HepG2 (cell line): Measurements from ENCODE around the gene CCDC57. TPM values are rescaled to one million over a fixed set of nuclear protein-coding genes. Genes with fewer than 3 reads are reported as not detected.
A peak's percentile ranks its signal among the peaks of the same experiment; 100 is the strongest.

ENCODE experiments used
- CBX5 ChIP-seq: sonication (generic); formaldehyde crosslinking; IDR thresholded peaks from 2 replicates; pipeline ENCODE4 v1.4.0; 2020; ENCODE audit warnings: missing genetic modification reagents, borderline replicate concordance
- CHD4 ChIP-seq: fragments of 200-600 bp; sonication (generic); IDR thresholded peaks from 2 replicates; pipeline ENCODE4 v1.7.0; 2017; ENCODE audit warnings: mild to moderate bottlenecking, low read length, borderline replicate concordance
- NR2F6 ChIP-seq, 2 experiments: IDR thresholded peaks; 2 replicates each; pipeline ENCODE4 v1.6.1; 2016; ENCODE audit warnings: antibody characterized with exemption in 1 of 2, mild to moderate bottlenecking in 1 of 2
- PHF21A ChIP-seq: sonication (generic); formaldehyde crosslinking; IDR thresholded peaks from 2 replicates; pipeline ENCODE4 v1.5.0; 2020; ENCODE audit warnings: mild to moderate bottlenecking, missing genetic modification reagents
- PRDM4 ChIP-seq: sonication (generic); formaldehyde crosslinking; IDR thresholded peaks from 2 replicates; pipeline ENCODE4 v1.9.0; 2021; ENCODE audit warnings: missing genetic modification reagents, borderline replicate concordance
- SIN3A ChIP-seq: IDR thresholded peaks from 2 replicates; pipeline ENCODE4 v1.6.1; 2011; ENCODE audit warnings: low read depth, mild to moderate bottlenecking, control low read depth, low read length, borderline replicate concordance
- SIX1 ChIP-seq: sonication (generic); formaldehyde crosslinking; IDR thresholded peaks from 2 replicates; pipeline ENCODE4 v1.4.0; 2020; ENCODE audit warnings: missing genetic modification reagents, borderline replicate concordance
- SKI ChIP-seq: fragments of 450-650 bp; IDR thresholded peaks from one replicate; pipeline ENCODE4 v1.6.1; 2018; ENCODE audit warnings: mild to moderate bottlenecking; ENCODE audit not compliant: partially characterized antibody
- ZBED4 ChIP-seq: sonication (generic); formaldehyde crosslinking; IDR thresholded peaks from 2 replicates; pipeline ENCODE4 v1.4.0; 2020; ENCODE audit warnings: missing genetic modification reagents, borderline replicate concordance
- ZC3H13 ChIP-seq: sonication (generic); formaldehyde crosslinking; IDR thresholded peaks from 2 replicates; pipeline ENCODE4 v1.8.1; 2023; ENCODE audit warnings: mild to moderate bottlenecking, missing genetic modification reagents, moderate library complexity
- ZNF569 ChIP-seq: sonication (generic); formaldehyde crosslinking; IDR thresholded peaks from 2 replicates; pipeline ENCODE4 v1.5.0; 2020; ENCODE audit warnings: mild to moderate bottlenecking, missing genetic modification reagents, moderate library complexity, borderline replicate concordance
- ZNF572 ChIP-seq: sonication (generic); formaldehyde crosslinking; IDR thresholded peaks from 2 replicates; pipeline ENCODE4 v1.5.1; 2020; ENCODE audit warnings: mild to moderate bottlenecking, missing genetic modification reagents
- polyA plus RNA-seq, 8 experiments: library from polyadenylated mRNA; depleted of rRNA in 3 of 8; stranded (reverse) in 7 of 8; unstranded in 1 of 8; fragments of >200 nt; fragmentation: Illumina TruSeq in 4 of 8; extraction: Trizol in 4 of 8; gene quantifications; 2 replicates each; pipeline versions ENCODE4 v1.2.1 to v1.2.3, GENCODE V29; 2011 to 2016; ENCODE audit warnings: low read depth in 4 of 8, missing spikeins in 1 of 8, mixed read lengths in 1 of 8; ENCODE audit not compliant: insufficient read depth in 1 of 8
- total RNA-seq, 5 experiments: library from RNA; depleted of rRNA; stranded (reverse); fragments of >200 nt; fragmentation: Illumina TruSeq; extraction: Trizol; gene quantifications; 2 replicates each; pipeline ENCODE4 v1.2.3, GENCODE V29; 2016; ENCODE audit warnings: low read depth in 1 of 5
- TF ChIP-seq, protein P1 (sequence below): sonication (generic); formaldehyde crosslinking; IDR thresholded peaks from 2 replicates; pipeline ENCODE4 v1.5.0; 2020; ENCODE audit warnings: mild to moderate bottlenecking, missing genetic modification reagents, borderline replicate concordance

CCDC57 gene
- total and polyA plus RNA-seq, 2 of the 13 experiments (the other 11 are each of a cell fraction or from before 2014, with no cell fraction given): 59.3 to 59.9 TPM

DNA sequence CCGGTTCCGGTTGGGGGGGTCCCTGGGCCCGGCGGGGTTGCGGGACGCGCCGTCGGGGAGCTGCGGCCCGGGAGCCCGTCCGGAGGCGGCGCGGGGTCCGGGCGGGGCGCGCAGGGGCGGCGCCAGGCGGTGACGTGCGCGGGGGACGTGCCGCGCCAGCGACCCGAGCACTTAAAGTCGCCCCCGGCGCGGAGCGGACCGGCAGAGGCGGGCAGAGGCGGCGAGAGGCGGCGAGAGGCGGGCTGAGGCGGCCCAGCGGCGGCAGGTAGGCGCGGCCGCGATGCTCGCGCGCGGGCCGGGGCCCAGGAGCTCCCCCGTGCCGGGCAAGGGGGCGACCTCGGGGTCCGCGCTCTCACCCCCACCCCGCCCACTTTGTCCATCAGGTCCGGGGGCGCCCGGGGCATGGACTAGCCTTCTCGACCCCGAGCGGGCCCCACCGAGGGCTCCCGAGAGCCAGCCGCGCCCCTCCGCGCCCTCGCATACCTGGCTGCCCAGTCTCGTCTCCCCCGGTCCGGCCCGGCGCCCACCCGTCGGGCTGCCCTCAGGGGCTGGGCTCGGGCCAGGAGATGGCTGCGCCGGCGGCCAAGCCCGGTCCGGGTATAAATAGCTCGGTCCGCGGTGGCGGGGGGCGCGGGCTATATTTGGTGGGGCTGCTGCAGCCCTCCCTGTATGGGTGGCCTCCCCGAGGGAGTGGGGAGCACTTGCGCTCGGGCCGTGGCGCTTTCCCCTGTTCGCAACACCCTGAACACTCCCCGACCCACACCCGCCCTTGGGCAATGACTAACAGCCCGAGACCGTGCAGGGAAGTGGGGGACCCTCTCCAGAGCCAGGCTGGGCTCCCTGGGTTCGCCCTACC, 16.4 kb upstream of the CCDC57 start, which contains the start of gene SLC16A3 (continued):
- TF ChIP-seq PHF21A (CRISPR knock-in tag) (0 out of 2 replicates have a peak, but pooled peaks have one; percentile 21), SIX1 (CRISPR knock-in tag) (no peak), PRDM4 (CRISPR knock-in tag) (no peak), ZC3H13 (CRISPR knock-in tag) (no peak), SKI (peak; percentile 47), CHD4 (no peak), ZNF572 (CRISPR knock-in tag) (no peak; the same call in 1 of the 2 replicates), SIN3A (peak; percentile 91; the same call in 1 of the 2 replicates), ZBED4 (CRISPR knock-in tag) (no peak; the same call in 1 of the 2 replicates), CBX5 (CRISPR knock-in tag) (no peak), NR2F6 (IDR thresholded peaks at IDR 0.05) (no peak), NR2F6 (CRISPR knock-in tag; IDR thresholded peaks at IDR 0.05) (no peak), ZNF569 (no peak)
- TF ChIP-seq, protein P1, sequence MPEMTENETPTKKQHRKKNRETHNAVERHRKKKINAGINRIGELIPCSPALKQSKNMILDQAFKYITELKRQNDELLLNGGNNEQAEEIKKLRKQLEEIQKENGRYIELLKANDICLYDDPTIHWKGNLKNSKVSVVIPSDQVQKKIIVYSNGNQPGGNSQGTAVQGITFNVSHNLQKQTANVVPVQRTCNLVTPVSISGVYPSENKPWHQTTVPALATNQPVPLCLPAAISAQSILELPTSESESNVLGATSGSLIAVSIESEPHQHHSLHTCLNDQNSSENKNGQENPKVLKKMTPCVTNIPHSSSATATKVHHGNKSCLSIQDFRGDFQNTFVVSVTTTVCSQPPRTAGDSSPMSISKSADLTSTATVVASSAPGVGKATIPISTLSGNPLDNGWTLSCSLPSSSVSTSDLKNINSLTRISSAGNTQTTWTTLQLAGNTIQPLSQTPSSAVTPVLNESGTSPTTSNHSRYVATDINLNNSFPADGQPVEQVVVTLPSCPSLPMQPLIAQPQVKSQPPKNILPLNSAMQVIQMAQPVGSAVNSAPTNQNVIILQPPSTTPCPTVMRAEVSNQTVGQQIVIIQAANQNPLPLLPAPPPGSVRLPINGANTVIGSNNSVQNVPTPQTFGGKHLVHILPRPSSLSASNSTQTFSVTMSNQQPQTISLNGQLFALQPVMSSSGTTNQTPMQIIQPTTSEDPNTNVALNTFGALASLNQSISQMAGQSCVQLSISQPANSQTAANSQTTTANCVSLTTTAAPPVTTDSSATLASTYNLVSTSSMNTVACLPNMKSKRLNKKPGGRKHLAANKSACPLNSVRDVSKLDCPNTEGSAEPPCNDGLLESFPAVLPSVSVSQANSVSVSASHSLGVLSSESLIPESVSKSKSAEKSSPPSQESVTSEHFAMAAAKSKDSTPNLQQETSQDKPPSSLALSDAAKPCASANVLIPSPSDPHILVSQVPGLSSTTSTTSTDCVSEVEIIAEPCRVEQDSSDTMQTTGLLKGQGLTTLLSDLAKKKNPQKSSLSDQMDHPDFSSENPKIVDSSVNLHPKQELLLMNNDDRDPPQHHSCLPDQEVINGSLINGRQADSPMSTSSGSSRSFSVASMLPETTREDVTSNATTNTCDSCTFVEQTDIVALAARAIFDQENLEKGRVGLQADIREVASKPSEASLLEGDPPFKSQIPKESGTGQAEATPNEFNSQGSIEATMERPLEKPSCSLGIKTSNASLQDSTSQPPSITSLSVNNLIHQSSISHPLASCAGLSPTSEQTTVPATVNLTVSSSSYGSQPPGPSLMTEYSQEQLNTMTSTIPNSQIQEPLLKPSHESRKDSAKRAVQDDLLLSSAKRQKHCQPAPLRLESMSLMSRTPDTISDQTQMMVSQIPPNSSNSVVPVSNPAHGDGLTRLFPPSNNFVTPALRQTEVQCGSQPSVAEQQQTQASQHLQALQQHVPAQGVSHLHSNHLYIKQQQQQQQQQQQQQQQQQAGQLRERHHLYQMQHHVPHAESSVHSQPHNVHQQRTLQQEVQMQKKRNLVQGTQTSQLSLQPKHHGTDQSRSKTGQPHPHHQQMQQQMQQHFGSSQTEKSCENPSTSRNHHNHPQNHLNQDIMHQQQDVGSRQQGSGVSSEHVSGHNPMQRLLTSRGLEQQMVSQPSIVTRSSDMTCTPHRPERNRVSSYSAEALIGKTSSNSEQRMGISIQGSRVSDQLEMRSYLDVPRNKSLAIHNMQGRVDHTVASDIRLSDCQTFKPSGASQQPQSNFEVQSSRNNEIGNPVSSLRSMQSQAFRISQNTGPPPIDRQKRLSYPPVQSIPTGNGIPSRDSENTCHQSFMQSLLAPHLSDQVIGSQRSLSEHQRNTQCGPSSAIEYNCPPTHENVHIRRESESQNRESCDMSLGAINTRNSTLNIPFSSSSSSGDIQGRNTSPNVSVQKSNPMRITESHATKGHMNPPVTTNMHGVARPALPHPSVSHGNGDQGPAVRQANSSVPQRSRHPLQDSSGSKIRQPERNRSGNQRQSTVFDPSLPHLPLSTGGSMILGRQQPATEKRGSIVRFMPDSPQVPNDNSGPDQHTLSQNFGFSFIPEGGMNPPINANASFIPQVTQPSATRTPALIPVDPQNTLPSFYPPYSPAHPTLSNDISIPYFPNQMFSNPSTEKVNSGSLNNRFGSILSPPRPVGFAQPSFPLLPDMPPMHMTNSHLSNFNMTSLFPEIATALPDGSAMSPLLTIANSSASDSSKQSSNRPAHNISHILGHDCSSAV: no peak
